Posterior cingulate gyrus (tissue), 11 donors: ENCODE measurements around the gene TOR2A.
"Not testable (repeated sequence)": the region's sequence is repeated elsewhere in the genome, so short reads cannot be mapped to it uniquely, and the experiment has no call there.

ENCODE experiments used
- DNase-seq, 10 donors: peaks; one replicate each; pipeline versions ENCODE4 v3.0.0 to v3.0.0-alpha.2; 2020 to 2021; ENCODE audit warnings: mixed read lengths in 3 of 10
- intact Hi-C: fragments of 100-400 bp; cut with DNase I; formaldehyde crosslinking; loops from one replicate; pipeline ENCODE4 v1.15.1; 2023

The TOR2A gene

DNA sequence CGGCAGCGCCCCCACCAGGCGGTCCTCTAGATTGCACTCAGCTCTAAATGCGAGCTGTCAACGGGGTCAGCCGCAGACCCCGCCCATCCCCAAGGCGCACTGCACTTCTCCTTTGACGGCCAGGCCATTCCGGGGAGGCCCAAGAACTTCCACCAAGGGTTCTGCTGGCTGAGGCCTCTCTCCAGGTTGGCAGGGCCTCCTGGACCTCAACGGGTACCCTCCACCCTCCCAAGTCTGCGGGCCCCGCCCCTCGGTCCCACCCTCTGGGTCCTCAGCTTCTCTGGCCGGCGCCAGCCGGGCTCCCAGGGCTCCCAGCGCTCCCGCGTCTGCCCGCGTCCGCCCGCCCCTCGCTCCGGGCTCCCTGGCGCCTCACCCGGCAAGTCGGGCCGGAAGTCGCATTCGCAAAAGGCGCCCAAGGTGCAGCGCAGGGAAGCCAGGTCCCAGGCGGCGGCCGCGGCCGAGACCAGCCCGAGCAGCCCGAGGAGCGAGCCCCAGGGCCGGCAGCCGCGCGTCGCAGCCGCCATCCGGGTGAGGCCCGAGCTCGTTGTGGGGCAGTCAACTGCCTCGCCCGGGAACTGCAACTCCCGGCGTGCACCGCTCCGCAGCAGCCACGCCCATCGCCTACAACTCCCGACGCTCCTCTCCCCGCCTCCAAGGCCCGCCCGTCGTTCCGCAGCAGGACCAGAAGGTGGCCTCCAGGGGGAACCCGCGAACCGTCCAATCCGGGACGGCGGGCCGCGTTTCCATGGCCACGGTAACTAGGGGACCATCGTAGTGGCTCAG is at the start of gene TOR2A:
TOR2A (minus strand) TSS at position 548 of the 783 bp plus-strand sequence; CDS start at position 524, 24 bp downstream.
- DNase-seq = peak; percentile 96 to 100 (median 98)
- intact Hi-C loops = loop anchor here (1.0 to 5.0 kb wide), 4 partner anchors 50 to 187 kb away; partner anchors contain the start of gene STXBP1

DNA sequence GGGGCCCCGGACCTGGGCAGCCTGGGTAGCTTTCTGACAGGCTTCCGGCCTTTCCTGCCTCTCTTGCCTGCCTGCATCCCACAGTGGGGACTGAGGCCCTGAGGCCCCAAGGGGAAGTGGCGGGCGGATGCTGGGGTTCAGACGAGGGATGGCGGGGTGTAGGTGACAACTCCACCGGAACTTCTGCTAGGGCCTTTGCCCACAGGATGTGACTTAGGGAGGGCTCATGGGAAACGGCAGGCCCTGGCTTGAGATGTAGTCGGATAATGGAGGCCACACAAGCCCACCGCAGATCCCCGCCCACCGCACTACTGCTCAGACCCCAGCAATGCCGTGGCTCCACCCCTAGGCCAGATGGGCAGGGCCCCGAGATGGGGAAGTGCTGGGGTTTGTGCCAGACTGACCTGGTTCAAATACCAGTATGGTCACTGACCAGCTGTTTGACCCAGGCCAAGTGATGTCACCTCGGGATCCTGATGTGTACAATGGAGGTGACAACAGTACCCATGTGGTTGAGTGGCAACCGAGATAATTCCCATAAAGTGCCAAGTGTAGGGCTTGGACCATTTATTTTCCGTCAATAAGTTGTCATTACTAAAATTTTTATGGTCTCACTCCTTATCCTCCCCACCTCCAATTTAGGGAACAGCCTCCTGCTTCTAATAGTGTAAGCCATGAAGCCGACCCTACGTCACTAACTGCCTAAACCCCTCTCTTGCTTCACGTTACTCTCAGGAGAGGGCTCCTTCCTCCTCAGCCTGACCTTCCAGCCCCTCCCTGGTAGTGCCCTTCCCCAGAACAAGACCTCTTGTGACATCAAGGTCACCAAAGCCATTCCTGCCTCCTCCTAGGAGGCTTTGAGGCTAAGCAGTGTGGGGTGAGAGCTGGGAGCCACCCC is 48.3 kb upstream of the TOR2A start:
- intact Hi-C loops = no loop called here
- no peak for DNase-seq

DNA sequence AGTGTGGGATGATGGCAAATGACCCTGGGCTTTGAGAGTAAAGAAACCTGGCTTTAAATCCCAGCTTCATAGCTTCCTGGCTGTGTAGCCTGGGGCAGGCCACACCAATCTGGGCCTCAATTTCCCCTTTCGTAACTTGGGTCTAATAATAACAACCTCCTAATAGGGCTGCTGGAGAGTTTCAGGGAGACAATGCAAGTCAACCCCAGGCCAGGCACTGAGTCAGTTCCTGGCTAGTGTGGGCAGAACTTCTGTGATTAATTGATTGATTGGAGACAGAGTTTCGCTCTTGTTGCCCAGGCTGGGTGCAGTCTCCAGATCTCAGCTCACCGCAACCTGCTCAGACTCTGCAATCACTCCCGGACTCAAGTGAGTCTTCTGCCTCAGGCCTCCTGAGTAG is 46.7 kb upstream of the TOR2A start:
- intact Hi-C loops = no loop called here
- no peak for DNase-seq

DNA sequence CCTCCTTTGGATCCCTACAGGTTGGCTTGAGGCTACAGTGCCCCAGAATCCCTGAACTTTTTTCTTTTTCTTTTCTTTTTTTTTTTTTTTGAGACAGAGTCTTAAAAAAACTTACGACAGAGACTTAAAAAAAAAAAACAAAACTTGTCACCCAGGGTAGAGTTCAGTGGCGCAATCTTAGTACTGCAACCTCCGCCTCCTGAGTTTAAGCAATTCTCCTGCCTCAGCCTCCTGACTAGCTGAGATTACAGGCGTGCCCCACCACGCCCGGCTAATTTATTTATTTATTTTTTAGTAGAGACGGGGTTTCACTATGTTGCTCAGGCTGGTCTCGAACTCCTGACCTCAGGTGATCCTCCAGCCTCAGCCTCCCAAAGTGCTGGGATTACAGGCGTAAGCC is 45.8 kb upstream of the TOR2A start:
- DNase-seq, intact Hi-C loops: not testable (repeated sequence)

DNA sequence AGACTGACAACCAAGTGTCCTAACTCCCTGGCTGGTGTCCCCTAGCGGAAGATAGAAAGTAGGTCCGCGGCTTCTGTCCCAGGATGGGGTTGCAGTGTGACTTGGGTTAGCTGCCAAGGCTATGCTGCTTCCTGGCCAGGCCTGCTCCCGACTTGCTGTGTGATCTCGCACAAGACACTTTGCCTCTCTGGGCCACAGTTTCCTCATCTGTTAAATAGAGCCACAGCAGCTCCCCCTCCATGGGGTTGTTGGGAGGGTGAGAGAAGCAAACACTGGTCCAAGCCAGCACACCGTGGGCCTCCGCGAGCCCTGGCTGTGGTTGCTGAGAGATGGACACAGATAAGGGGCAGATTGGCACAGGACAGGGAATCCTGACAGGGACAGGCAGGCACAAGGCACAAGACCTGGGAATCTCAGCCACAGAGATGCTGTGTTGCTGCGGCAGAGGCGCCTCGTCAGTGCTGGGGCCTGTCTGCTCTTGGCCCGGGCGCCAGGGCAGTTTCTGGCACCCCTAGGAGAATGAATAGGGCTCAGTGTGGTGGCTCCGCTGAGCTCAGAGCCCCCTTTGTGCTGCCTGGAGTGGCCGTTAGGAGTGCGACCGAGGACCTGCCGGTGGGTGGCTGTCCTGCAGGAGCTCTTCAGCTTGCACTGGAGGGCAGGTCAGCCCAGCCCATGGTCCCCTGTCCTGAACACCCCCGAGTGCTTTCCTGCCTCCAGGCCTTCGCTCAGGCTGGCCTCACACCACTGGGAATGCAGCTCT is 45.2 kb upstream of the TOR2A start:
- intact Hi-C loops = no loop called here
- DNase-seq = peak in 5 of 10 donors; percentile 31 to 93 (median 57)

DNA sequence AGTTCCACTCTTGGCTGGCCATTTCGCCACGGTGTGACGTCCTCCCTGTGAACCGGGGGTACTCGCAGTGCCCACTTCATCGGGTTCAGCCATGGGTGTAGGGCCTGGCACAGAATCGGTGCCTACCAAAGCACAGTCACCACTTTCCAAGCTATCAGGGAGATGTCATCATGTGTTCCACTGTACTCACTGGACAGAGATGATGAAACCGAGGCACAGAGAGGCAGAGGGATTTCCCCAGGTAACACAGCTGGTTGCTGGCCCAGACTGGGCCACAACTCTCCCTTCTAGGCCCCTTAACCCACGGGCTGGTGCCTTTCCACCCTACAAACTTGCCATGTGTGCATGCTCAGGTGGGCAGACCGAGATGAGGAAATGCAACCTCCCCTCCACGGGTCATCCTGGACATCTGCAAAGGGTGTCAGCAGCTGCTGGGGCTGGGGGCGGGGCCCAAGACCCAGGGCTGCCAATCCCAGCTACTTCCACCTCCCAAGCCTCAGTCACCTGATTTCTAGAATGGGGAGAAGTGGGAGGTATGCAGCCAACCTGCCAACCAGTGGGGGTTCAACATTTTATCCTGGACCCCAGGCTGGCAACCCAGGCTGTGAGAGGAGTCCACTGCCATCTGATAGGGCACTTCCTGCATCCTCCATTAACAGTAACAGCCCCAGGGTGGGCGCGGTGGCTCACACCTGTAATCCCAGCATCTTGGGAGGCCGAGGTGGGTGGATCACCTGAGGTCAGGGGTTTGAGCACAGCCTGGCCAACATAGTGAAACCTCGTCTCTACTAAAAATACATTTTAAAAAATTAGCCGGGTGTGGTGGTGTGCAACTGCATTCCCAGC is 44.3 kb upstream of the TOR2A start:
- intact Hi-C loops = no loop called here
- DNase-seq = no peak

DNA sequence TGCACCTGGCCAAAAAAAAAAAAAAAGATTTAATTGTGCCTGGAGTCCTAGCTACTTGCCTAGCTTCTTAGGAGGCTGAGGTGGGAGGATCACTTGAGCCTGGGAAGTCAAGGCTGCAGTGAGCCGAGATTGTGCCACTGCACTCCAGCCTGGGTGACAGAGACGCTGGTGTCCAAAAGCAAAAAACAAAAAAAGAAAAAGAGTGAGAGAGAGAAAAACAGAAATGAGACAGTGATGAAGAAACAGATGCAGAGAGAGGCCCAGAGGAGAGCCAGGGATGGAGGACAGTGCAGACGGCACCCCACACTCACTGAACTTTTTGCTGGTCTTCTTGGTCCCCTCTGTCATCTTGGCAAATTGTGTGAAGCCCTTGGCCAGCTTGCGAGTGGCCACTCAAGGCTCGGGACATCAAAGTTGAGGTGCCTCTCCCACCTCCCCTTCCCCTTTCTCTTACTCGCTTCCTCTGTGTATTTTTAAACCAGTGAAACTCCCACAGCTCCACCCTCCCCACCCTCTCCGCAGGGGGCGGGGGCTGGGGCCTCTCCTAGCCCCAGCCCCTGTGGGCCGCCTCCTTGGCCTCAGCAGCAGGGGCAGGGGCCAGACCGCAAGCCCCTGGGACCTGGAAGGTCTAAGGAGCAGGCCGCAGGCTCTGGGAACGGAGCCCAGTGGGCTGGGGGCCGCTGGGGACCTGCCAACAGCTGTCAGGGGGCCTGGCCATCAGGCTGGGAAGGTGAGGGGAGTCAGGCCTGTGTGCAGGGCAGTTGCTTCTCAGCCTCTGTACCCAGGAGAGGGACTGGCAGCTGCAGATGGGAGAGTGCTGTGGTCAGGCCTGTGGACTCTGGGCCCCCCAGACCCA is 43.4 kb upstream of the TOR2A start, which contains the start of gene SH2D3C:
SH2D3C (minus strand) TSS at position 387 of the 856 bp plus-strand sequence; CDS start at position 348, 39 bp downstream.
- no peak for DNase-seq
- intact Hi-C loops = no loop called here

DNA sequence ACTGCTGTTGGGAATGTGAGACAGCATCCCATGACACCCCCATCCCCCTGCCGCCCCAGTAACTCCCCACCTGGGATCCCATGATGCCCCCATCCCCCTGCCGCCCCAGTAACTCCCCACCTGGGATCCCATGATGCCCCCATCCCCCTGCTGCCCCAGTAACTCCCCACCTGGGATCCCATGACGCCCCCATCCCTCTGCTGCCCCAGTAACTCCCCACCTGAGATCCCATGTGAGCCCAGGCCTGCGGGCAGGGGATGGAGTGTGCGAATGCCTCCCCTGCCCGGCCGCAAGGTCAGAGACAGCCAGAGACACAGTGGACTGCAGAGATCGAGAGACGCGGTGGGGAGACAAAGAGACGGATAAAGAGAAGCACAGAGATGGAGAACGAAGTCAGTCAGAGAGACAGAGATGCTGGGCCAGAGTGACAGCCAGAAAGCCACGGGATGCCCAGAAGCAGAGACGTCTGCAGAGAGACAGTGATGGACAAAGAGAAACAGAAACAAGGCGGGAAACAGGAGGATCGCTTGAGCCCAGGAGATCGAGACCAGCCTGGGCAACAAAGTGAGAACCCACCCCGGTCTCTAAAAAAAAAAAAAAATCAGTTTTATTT is 42.4 kb upstream of the TOR2A start:
- DNase-seq = no peak
- intact Hi-C loops = no loop called here

DNA sequence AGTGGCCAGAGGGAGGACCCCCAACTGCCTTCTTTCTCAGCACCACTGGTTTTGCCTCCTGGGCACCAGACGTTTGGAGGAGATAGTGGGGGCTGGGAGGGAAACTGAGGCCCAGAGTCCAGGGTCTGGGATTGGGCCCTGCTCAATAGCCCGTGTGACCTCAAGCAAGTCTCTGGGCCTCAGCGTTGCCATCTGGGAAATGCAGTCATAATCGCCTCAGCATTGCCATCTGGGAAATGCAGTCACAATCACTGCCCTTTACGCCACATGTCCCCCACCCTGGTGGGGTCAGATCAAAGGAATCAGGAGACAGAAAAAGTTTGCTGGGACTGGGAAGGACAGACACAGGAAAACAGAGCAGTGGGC is 41.8 kb upstream of the TOR2A start:
- intact Hi-C loops = no loop called here
- no peak for DNase-seq

DNA sequence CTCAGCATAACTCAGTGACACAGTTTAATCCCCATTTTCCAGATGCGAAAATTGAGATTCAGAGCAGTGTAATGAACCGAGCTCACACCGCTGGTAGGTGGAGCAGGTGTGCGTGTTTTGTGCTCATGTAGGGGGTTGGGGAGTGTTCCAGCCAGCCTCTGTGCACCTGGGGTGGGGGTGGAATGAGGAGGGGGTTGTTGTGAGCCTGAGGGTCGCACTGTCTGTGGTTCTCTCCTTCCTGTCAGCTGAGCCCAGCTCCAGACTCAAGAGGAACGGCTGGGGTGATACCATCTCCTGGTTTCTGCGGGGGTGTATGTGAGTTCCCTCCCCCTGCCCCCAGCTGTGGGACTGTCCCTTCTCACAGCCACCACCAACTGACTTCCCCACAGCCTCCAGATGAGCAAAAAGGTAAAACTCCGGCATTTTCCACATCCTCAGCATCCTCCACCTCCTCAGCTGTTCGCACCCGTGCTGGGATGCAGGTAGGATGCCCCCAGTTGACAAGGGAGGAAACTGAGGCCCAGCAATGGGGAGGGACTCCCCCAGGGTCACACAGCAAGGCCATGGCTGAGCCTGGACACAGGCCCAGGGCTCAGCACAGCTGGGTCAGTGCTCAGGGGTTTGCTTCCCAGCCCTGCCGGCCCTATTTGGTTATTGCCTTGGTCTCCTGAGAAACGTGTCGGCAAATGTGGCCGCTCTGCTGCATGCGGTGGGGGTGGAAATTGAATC is 41.3 kb upstream of the TOR2A start:
- DNase-seq = peak in 2 of 10 donors; percentile 50 to 92
- intact Hi-C loops = no loop called here

DNA sequence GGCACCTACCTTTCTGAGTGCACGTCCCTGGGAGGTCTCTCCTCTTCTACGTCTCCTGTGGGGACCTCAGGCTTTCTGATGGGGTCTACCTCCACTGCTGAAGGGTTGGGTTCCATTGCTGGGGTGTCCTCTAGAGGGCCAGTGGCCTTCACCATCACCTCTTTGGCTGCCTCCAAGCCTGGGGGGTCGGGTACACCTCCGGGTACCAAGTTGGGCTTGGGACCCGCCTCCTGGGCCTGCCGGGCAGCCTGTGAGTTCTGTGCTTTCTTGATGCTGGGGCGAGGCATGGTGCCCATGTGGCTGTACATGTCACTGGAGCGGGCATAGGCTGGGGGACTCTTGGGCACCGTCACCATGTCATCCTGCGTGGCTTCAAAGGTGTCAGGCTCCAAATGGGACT is 38.9 kb upstream of the TOR2A start:
- intact Hi-C loops = no loop called here
- DNase-seq = no peak

DNA sequence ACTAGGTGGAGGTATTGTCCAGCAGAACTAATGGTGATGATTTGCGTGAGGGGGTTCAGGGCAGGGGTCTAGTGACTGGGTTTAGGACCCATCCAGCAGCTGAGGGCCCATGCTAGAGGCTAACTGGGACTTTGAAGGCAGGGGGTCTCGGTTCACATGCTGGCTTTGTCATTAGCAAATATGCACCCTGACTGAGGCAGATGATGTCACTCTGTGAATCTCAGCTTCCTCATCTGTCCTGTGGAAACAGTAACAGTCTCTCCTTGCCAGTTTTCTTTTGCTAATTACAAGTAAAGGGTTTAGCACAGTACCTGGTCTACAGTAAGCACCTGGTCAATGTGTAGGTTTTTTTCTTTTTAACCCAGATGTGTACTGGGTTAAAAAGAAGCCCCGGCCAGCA is 38.2 kb upstream of the TOR2A start:
- intact Hi-C loops = no loop called here
- no peak for DNase-seq

DNA sequence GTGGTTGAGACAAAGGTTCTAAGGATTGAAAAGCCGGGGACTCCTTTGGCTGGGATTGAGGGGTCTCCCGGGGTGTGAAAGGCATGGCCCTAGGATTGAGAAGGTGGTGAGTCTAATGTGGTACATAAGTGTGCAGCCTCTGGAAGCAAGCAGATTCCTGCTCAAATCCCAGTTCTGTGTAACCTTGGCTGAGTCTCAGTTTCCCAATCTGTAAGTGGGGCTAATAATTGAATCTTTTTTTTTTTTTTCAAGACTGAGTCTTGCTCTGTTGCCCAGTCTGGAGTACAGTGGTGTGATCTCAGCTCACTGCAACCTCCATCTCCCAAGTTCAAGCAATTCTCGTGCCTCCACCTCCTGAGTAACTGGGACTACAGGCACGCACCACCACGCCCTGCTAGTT is 37.5 kb upstream of the TOR2A start:
- intact Hi-C loops = no loop called here
- DNase-seq = no peak

DNA sequence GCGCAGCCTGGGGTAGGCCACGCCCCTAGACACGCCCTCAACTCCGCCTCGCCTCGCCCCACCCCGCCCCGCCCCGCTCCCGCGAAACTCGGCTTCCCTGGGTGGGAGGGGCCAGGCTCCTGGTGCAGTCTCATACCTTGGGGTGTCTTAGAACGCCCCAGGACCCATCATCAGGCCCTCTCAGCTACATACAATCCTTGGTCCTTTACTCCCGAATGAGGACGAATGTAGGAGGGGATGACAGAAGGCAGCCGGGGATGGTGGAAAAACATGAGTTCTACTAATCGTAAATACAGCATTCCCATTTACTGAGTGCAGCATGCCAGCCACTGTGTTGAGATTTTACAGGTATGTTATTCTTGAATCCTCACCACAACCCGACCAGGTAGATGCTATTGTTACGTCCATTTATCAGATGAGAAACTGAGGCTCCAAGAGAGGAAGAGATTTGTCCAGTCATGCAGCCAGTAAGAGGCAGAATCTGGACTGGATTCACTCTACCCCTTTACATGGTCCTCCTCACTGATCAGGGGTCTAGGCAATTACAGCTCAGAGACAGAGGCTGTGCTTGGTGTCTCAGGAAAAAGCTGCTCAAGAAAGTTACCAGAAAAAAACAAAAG is 36.6 kb upstream of the TOR2A start:
- intact Hi-C loops = no loop called here
- no peak for DNase-seq

DNA sequence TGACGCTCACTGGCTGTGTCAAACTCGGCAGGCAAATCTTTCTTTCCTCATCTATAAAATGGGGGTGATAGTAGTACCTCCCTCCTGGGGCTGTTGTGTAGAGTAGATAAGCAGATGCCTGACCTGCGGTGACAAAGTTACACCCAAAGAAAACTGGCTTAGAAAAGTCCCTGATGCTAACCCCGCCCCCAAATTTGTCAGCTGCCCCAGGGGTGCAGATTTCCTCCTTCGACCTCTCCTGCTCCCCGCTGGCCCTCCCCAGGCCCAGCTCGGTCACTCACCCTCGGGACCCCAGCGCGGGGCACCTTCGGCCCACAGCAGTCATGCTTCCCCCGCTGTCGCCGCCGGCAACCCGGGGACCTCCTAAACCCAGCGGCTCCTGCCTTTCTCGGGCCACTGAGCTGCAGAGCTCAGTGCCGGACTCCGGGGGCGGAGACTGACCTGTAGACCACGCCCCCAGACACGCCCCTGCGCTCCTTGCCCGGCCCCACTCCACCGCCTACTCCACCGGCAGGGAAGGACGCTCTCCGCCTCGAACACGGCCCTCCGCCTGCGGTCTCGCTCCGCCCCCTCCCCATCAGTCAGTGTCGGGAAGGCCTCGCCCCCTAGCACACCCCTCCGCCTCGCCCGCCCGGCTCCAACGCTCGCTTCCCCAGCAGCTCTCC is 35.9 kb upstream of the TOR2A start:
- intact Hi-C loops = no loop called here
- DNase-seq = peak; percentile 82 to 99 (median 92)

DNA sequence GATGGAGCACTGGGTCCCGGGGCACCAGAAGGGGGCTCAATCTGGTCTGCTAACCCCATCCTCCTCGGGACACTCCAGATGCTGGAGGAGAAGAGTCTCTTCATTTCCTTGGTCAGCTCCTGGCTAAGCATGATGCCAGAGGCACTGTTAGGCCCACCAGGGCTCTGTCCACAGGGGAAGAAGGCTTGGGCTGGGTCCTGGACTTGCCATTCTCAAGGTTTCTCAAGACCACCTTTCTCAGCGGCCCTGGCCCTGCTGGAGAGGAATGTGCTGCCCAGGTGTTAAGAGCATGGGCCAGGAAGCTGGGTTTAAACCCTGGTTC is 35.5 kb upstream of the TOR2A start:
- no peak for DNase-seq
- intact Hi-C loops = no loop called here
